ENCODE results near the gene TPM3. TPM values are rescaled to one million over a fixed set of nuclear protein-coding genes. Genes with fewer than 3 reads are reported as not detected.
A peak's percentile ranks its signal among the peaks of the same experiment; 100 is the strongest.
"Not testable (repeated sequence)": the region's sequence is repeated elsewhere in the genome, so short reads cannot be mapped to it uniquely, and the experiment has no call there.

TPM3 gene
- polyA plus RNA-seq, 2 donors, result 88.1 to 178 TPM

GRCh38 chr1:154157520-154158306 is 34.2 kb downstream of the TPM3 start:
- H3K36me3 ChIP-seq (ENCODE audit: control insufficient read depth in 2 of 2, insufficient read depth in 2 of 2, low read length in 1 of 2), result peaks cover 6 to 7% of the 10 kb centered on the region in 2 donors

GRCh38 chr1:154155251-154155650 is 36.6 kb downstream of the TPM3 start:
- H3K27ac ChIP-seq (ENCODE audit: low read depth in 2 of 2, low read length in 1 of 2), result peak overlapping the region; percentile 2 to 13
- H3K36me3 ChIP-seq (ENCODE audit: control insufficient read depth in 2 of 2, insufficient read depth in 2 of 2, low read length in 1 of 2), result peaks cover 3 to 5% of the 10 kb centered on the region in 2 donors
- no peaks in the 10 kb centered on the region for H3K9me3 ChIP-seq (ENCODE audit: control insufficient read depth in 2 of 2, insufficient read depth in 1 of 2, low read depth in 1 of 2, low read length in 1 of 2)
- 38 to 44% methylated on average over 9 of the region's 9 CpGs for WGBS, 2 donors
- H3K4me3 ChIP-seq (ENCODE audit: low read depth in 1 of 2, low read length in 2 of 2), result no peak overlapping the region
- H3K27me3 ChIP-seq (ENCODE audit: control insufficient read depth in 1 of 2, insufficient read depth in 2 of 2, low read length in 2 of 2), result no peaks in the 10 kb centered on the region
- no peaks in the 10 kb centered on the region for H3K4me1 ChIP-seq (ENCODE audit: control insufficient read depth in 2 of 2, insufficient read depth in 2 of 2, low read length in 1 of 2)

More at GRCh38 chr1:154157520-154158306, 34.2 kb downstream of the TPM3 start:
- Histone ChIP-seq H3K9me3 (ENCODE audit: control insufficient read depth in 2 of 2, insufficient read depth in 1 of 2, low read depth in 1 of 2, low read length in 1 of 2) (no peaks in the 10 kb centered on the region), H3K27me3 (ENCODE audit: control insufficient read depth in 1 of 2, insufficient read depth in 2 of 2, low read length in 2 of 2) (no peaks in the 10 kb centered on the region), H3K4me3 (ENCODE audit: low read depth in 1 of 2, low read length in 2 of 2) (no peak overlapping the region), H3K27ac (ENCODE audit: low read depth in 2 of 2, low read length in 1 of 2) (peak overlapping the region in 1 of 2 donors; percentile 55), H3K4me1 (ENCODE audit: control insufficient read depth in 2 of 2, insufficient read depth in 2 of 2, low read length in 1 of 2) (no peaks in the 10 kb centered on the region)
- 61 to 69% methylated on average over 7 of the region's 7 CpGs for WGBS, 2 donors

- H3K36me3 ChIP-seq (ENCODE audit: control insufficient read depth in 2 of 2, insufficient read depth in 2 of 2, low read length in 1 of 2), result peaks cover 3 to 5% of the 10 kb centered on the region in 2 donors
- peak within 1 kb of the TSS; percentile 2 to 62 for H3K27ac ChIP-seq (ENCODE audit: low read depth in 2 of 2, low read length in 1 of 2)
- H3K4me1 ChIP-seq (ENCODE audit: control insufficient read depth in 2 of 2, insufficient read depth in 2 of 2, low read length in 1 of 2), result no peaks in the 10 kb centered on the region
- 80 to 86% methylated on average over 29 of the region's 29 CpGs for WGBS, 2 donors
- no peak within 1 kb of the TSS for H3K4me3 ChIP-seq (ENCODE audit: low read depth in 1 of 2, low read length in 2 of 2)
- no peaks in the 10 kb centered on the region for H3K27me3 ChIP-seq (ENCODE audit: control insufficient read depth in 1 of 2, insufficient read depth in 2 of 2, low read length in 2 of 2)
- H3K9me3 ChIP-seq (ENCODE audit: control insufficient read depth in 2 of 2, insufficient read depth in 1 of 2, low read depth in 1 of 2, low read length in 1 of 2), result no peaks in the 10 kb centered on the region
Measured at GRCh38 chr1:154154534-154155191, 37.2 kb downstream of the TPM3 start, which contains the start of gene NUP210L. NUP210L (minus strand) TSS chr1:154155073.

GRCh38 chr1:154154053-154154452 is 37.8 kb downstream of the TPM3 start:
- Histone ChIP-seq H3K4me1 (ENCODE audit: control insufficient read depth in 2 of 2, insufficient read depth in 2 of 2, low read length in 1 of 2) (no peaks in the 10 kb centered on the region), H3K27me3 (ENCODE audit: control insufficient read depth in 1 of 2, insufficient read depth in 2 of 2, low read length in 2 of 2) (no peaks in the 10 kb centered on the region), H3K4me3 (ENCODE audit: low read depth in 1 of 2, low read length in 2 of 2) (no peak overlapping the region), H3K27ac (ENCODE audit: low read depth in 2 of 2, low read length in 1 of 2) (no peak overlapping the region), H3K9me3 (ENCODE audit: control insufficient read depth in 2 of 2, insufficient read depth in 1 of 2, low read depth in 1 of 2, low read length in 1 of 2) (no peaks in the 10 kb centered on the region), H3K36me3 (ENCODE audit: control insufficient read depth in 2 of 2, insufficient read depth in 2 of 2, low read length in 1 of 2) (peaks cover 3 to 5% of the 10 kb centered on the region in 2 donors)
- 92 to 95% methylated on average over 6 of the region's 6 CpGs for WGBS, 2 donors

- H3K36me3 ChIP-seq (ENCODE audit: control insufficient read depth in 2 of 2, insufficient read depth in 2 of 2, low read length in 1 of 2), result peaks cover 0 to 3% of the 10 kb centered on the region in 2 donors
- no peaks in the 10 kb centered on the region for H3K4me1 ChIP-seq (ENCODE audit: control insufficient read depth in 2 of 2, insufficient read depth in 2 of 2, low read length in 1 of 2)
- H3K4me3 ChIP-seq (ENCODE audit: low read depth in 1 of 2, low read length in 2 of 2), result no peak overlapping the region
- no peak overlapping the region for H3K27ac ChIP-seq (ENCODE audit: low read depth in 2 of 2, low read length in 1 of 2)
- no peaks in the 10 kb centered on the region for H3K9me3 ChIP-seq (ENCODE audit: control insufficient read depth in 2 of 2, insufficient read depth in 1 of 2, low read depth in 1 of 2, low read length in 1 of 2)
- no peaks in the 10 kb centered on the region for H3K27me3 ChIP-seq (ENCODE audit: control insufficient read depth in 1 of 2, insufficient read depth in 2 of 2, low read length in 2 of 2)
Measured at GRCh38 chr1:154151311-154151710, 40.6 kb downstream of the TPM3 start.

- Histone ChIP-seq H3K4me1 (ENCODE audit: control insufficient read depth in 2 of 2, insufficient read depth in 2 of 2, low read length in 1 of 2) (no peaks in the 10 kb centered on the region), H3K4me3 (ENCODE audit: low read depth in 1 of 2, low read length in 2 of 2) (no peak overlapping the region), H3K36me3 (ENCODE audit: control insufficient read depth in 2 of 2, insufficient read depth in 2 of 2, low read length in 1 of 2) (no peaks in the 10 kb centered on the region), H3K27me3 (ENCODE audit: control insufficient read depth in 1 of 2, insufficient read depth in 2 of 2, low read length in 2 of 2) (no peaks in the 10 kb centered on the region), H3K27ac (ENCODE audit: low read depth in 2 of 2, low read length in 1 of 2) (no peak overlapping the region), H3K9me3 (ENCODE audit: control insufficient read depth in 2 of 2, insufficient read depth in 1 of 2, low read depth in 1 of 2, low read length in 1 of 2) (no peaks in the 10 kb centered on the region)
- WGBS, 2 donors, result 49 to 51% methylated on average over 3 of the region's 3 CpGs
Measured at GRCh38 chr1:154148807-154149206, 43.1 kb downstream of the TPM3 start.

GRCh38 chr1:154147505-154147904 is 44.4 kb downstream of the TPM3 start:
- 88 to 89% methylated on average over 5 of the region's 5 CpGs for WGBS, 2 donors
- H3K27ac ChIP-seq (ENCODE audit: low read depth in 2 of 2, low read length in 1 of 2); H3K27me3 ChIP-seq (ENCODE audit: control insufficient read depth in 1 of 2, insufficient read depth in 2 of 2, low read length in 2 of 2); H3K4me3 ChIP-seq (ENCODE audit: low read depth in 1 of 2, low read length in 2 of 2); H3K36me3 ChIP-seq (ENCODE audit: control insufficient read depth in 2 of 2, insufficient read depth in 2 of 2, low read length in 1 of 2); H3K9me3 ChIP-seq (ENCODE audit: control insufficient read depth in 2 of 2, insufficient read depth in 1 of 2, low read depth in 1 of 2, low read length in 1 of 2); H3K4me1 ChIP-seq (ENCODE audit: control insufficient read depth in 2 of 2, insufficient read depth in 2 of 2, low read length in 1 of 2): not testable (repeated sequence)

- 96 to 100% methylated on average over 2 of the region's 2 CpGs for WGBS, 2 donors
- no peak overlapping the region for H3K27ac ChIP-seq (ENCODE audit: low read depth in 2 of 2, low read length in 1 of 2)
- H3K36me3 ChIP-seq (ENCODE audit: control insufficient read depth in 2 of 2, insufficient read depth in 2 of 2, low read length in 1 of 2), result no peaks in the 10 kb centered on the region
Measured at GRCh38 chr1:154145986-154146385, 45.9 kb downstream of the TPM3 start.

GRCh38 chr1:154142358-154142757 is 49.5 kb downstream of the TPM3 start:
- WGBS, 2 donors, result 91 to 97% methylated on average over 6 of the region's 6 CpGs
- H3K9me3 ChIP-seq (ENCODE audit: control insufficient read depth in 2 of 2, insufficient read depth in 1 of 2, low read depth in 1 of 2, low read length in 1 of 2), result no peaks in the 10 kb centered on the region
- H3K4me1 ChIP-seq (ENCODE audit: control insufficient read depth in 2 of 2, insufficient read depth in 2 of 2, low read length in 1 of 2), result no peaks in the 10 kb centered on the region
- H3K27ac ChIP-seq (ENCODE audit: low read depth in 2 of 2, low read length in 1 of 2), result no peak overlapping the region
- H3K36me3 ChIP-seq (ENCODE audit: control insufficient read depth in 2 of 2, insufficient read depth in 2 of 2, low read length in 1 of 2), result no peaks in the 10 kb centered on the region
- no peaks in the 10 kb centered on the region for H3K27me3 ChIP-seq (ENCODE audit: control insufficient read depth in 1 of 2, insufficient read depth in 2 of 2, low read length in 2 of 2)
- H3K4me3 ChIP-seq (ENCODE audit: low read depth in 1 of 2, low read length in 2 of 2), result no peak overlapping the region

More at GRCh38 chr1:154145986-154146385, 45.9 kb downstream of the TPM3 start:
- Histone ChIP-seq H3K27me3 (ENCODE audit: control insufficient read depth in 1 of 2, insufficient read depth in 2 of 2, low read length in 2 of 2) (no peaks in the 10 kb centered on the region), H3K9me3 (ENCODE audit: control insufficient read depth in 2 of 2, insufficient read depth in 1 of 2, low read depth in 1 of 2, low read length in 1 of 2) (no peaks in the 10 kb centered on the region), H3K4me3 (ENCODE audit: low read depth in 1 of 2, low read length in 2 of 2) (no peak overlapping the region), H3K4me1 (ENCODE audit: control insufficient read depth in 2 of 2, insufficient read depth in 2 of 2, low read length in 1 of 2) (no peaks in the 10 kb centered on the region)

Measured in esophagus (tissue), 2 donors.